HEK293 (cell line): ENCODE results near the gene AHCYL1.

ENCODE experiments used
- CTCF ChIA-PET: fragments of 350-600 bp; formaldehyde crosslinking; extraction: SDS; loops from one replicate; lab custom pipeline; 2021; ENCODE audit warnings: antibody characterized with exemption; lab: Yijun Ruan, JAX
- POLR2A ChIA-PET: fragments of 300-600 bp; formaldehyde crosslinking; extraction: SDS; loops from one replicate; lab custom pipeline; 2020; ENCODE audit warnings: antibody characterized with exemption, inconsistent platforms; lab: Yijun Ruan, JAX
- H3K27ac ChIP-seq: fragments of 200-500 bp; sonication (Bioruptor generic); 2 replicates; pipeline ENCODE4 v1.5.1; 2014; ENCODE audit warnings: low read depth, low read length, control low read depth, inconsistent platforms; ENCODE audit errors: extremely low read depth
- H3K36me3 ChIP-seq, 2 experiments: fragments of 200-500 bp in 1 of 2; sonication (Bioruptor generic) in 1 of 2; 1 replicate in 1 of 2; 2 replicates in 1 of 2; pipeline ENCODE4 v1.5.1; 2014 to 2017; ENCODE audit warnings: inconsistent platforms in 2 of 2, low read length in 2 of 2; ENCODE audit not compliant: control insufficient read depth in 2 of 2, insufficient read depth in 1 of 2
- H3K4me1 ChIP-seq: fragments of 200-500 bp; sonication (Bioruptor generic); 2 replicates; pipeline ENCODE4 v1.5.1; 2014; ENCODE audit warnings: mild to moderate bottlenecking, low read length, inconsistent platforms; ENCODE audit not compliant: control insufficient read depth, insufficient read depth
- H3K4me3 ChIP-seq: 2 replicates; pipeline ENCODE4 v1.5.1; 2011; ENCODE audit warnings: low read depth, mild to moderate bottlenecking, control low read depth, low read length, moderate library complexity
- H3K9me3 ChIP-seq: fragments of 200-500 bp; sonication (Bioruptor generic); 2 replicates; pipeline ENCODE4 v1.5.1; 2014; ENCODE audit warnings: low read depth, low read length, inconsistent platforms; ENCODE audit not compliant: control insufficient read depth, insufficient read depth
- GLIS1 ChIP-seq: fragments of 450-650 bp; formaldehyde crosslinking; IDR thresholded peaks from 2 replicates; pipeline ENCODE4 v1.5.1; 2016; ENCODE audit warnings: missing biosample characterization, missing genetic modification characterization
- GLIS2 ChIP-seq: fragments of 450-650 bp; formaldehyde crosslinking; IDR thresholded peaks from 2 replicates; pipeline ENCODE4 v1.5.1; 2016; ENCODE audit warnings: missing biosample characterization, missing genetic modification characterization
- HOXC10 ChIP-seq: sonication (generic); formaldehyde crosslinking; IDR thresholded peaks from 2 replicates; pipeline ENCODE4 v1.8.1; 2023; ENCODE audit warnings: mild to moderate bottlenecking, missing genetic modification reagents
- KLF10 ChIP-seq: fragments of 450-650 bp; IDR thresholded peaks from 2 replicates; pipeline ENCODE4 v1.5.1; 2018; ENCODE audit warnings: missing biosample characterization, mild to moderate bottlenecking, missing genetic modification characterization
- SCRT1 ChIP-seq: fragments of 450-650 bp; formaldehyde crosslinking; IDR thresholded peaks from 2 replicates; pipeline ENCODE4 v1.5.1; 2016; ENCODE audit warnings: missing biosample characterization, missing genetic modification characterization, borderline replicate concordance
- SP3 ChIP-seq: fragments of 450-650 bp; formaldehyde crosslinking; IDR thresholded peaks from 2 replicates; pipeline ENCODE4 v1.5.1; 2016; ENCODE audit warnings: missing biosample characterization, missing genetic modification characterization
- TCF7L2 ChIP-seq: IDR thresholded peaks from 2 replicates; pipeline ENCODE4 v1.6.1; 2011; ENCODE audit warnings: low read depth, mild to moderate bottlenecking, inconsistent platforms, low read length, moderate library complexity, borderline replicate concordance
- ZIC2 ChIP-seq: fragments of 450-650 bp; formaldehyde crosslinking; IDR thresholded peaks from 2 replicates; pipeline ENCODE4 v1.5.1; 2016; ENCODE audit warnings: missing biosample characterization, missing genetic modification characterization
- ZNF16 ChIP-seq: fragments of 450-650 bp; formaldehyde crosslinking; IDR thresholded peaks from 2 replicates; pipeline ENCODE4 v1.5.1; 2016; ENCODE audit warnings: low read depth, missing biosample characterization, missing genetic modification characterization
- ZNF19 ChIP-seq: fragments of 450-650 bp; formaldehyde crosslinking; IDR thresholded peaks from 2 replicates; pipeline ENCODE4; 2016; ENCODE audit warnings: missing biosample characterization, missing genetic modification characterization, low read depth
- ZNF394 ChIP-seq: fragments of 450-650 bp; formaldehyde crosslinking; IDR thresholded peaks from 2 replicates; pipeline ENCODE4 v1.5.1; 2016; ENCODE audit warnings: missing biosample characterization, missing genetic modification characterization, mild to moderate bottlenecking, moderate library complexity, borderline replicate concordance
- ZNF423 ChIP-seq: fragments of 450-650 bp; formaldehyde crosslinking; IDR thresholded peaks from 2 replicates; pipeline ENCODE4 v1.5.1; 2016; ENCODE audit warnings: missing biosample characterization, missing genetic modification characterization
- ZNF514 ChIP-seq: fragments of 450-650 bp; formaldehyde crosslinking; IDR thresholded peaks from 2 replicates; pipeline ENCODE4 v1.5.1; 2016; ENCODE audit warnings: missing biosample characterization, missing genetic modification characterization
- ZNF529 ChIP-seq: fragments of 450-650 bp; formaldehyde crosslinking; IDR thresholded peaks from 2 replicates; pipeline ENCODE4 v1.5.1; 2017; ENCODE audit warnings: missing genetic modification characterization, missing biosample characterization; ENCODE audit not compliant: insufficient replicate concordance
- ZNF548 ChIP-seq: fragments of 450-650 bp; formaldehyde crosslinking; IDR thresholded peaks from 2 replicates; pipeline ENCODE4 v1.5.1; 2016; ENCODE audit warnings: missing biosample characterization, missing genetic modification characterization
- ZNF555 ChIP-seq: fragments of 450-650 bp; formaldehyde crosslinking; conservative IDR thresholded peaks from 2 replicates; pipeline ENCODE4 v1.5.1; 2017; ENCODE audit warnings: missing biosample characterization, mild to moderate bottlenecking, missing genetic modification characterization, inconsistent platforms
- ZNF596 ChIP-seq: fragments of 450-650 bp; IDR thresholded peaks from 2 replicates; pipeline ENCODE4 v1.5.0; 2018; ENCODE audit warnings: missing biosample characterization, mild to moderate bottlenecking, missing genetic modification characterization, moderate library complexity
- ZNF658 ChIP-seq: fragments of 450-650 bp; formaldehyde crosslinking; IDR thresholded peaks from 2 replicates; pipeline ENCODE4; 2016; ENCODE audit warnings: missing biosample characterization, missing genetic modification characterization
- ZNF792 ChIP-seq: fragments of 450-650 bp; formaldehyde crosslinking; IDR thresholded peaks from 2 replicates; pipeline ENCODE4 v1.5.1; 2016; ENCODE audit warnings: missing biosample characterization, missing genetic modification characterization
- ZSCAN30 ChIP-seq: fragments of 450-650 bp; IDR thresholded peaks from 2 replicates; pipeline ENCODE4 v1.5.1; 2018; ENCODE audit warnings: missing biosample characterization, mild to moderate bottlenecking, missing genetic modification characterization, moderate library complexity
- TF ChIP-seq, protein P1 (sequence below): fragments of 450-650 bp; formaldehyde crosslinking; IDR thresholded peaks from 2 replicates; pipeline ENCODE4 v1.5.1; 2016; ENCODE audit warnings: missing biosample characterization, missing genetic modification characterization, borderline replicate concordance
- TF ChIP-seq, protein P2 (sequence below): fragments of 450-650 bp; formaldehyde crosslinking; conservative IDR thresholded peaks from 2 replicates; pipeline ENCODE4 v1.5.1; 2016; ENCODE audit warnings: low read depth, missing biosample characterization, missing genetic modification characterization

The AHCYL1 gene

GRCh38 chr1:110063781-110064180, 79.2 kb downstream of the AHCYL1 start:
- Histone ChIP-seq H3K4me1 (no peaks in the 10 kb centered on the region), H3K27ac (no peak overlapping the region), H3K4me3 (no peak overlapping the region), H3K36me3 (peaks cover 0 to 44% of the 10 kb centered on the region in 2 experiments; a peak in 1 of 3 replicates), H3K9me3 (no peaks in the 10 kb centered on the region)
- CTCF ChIA-PET: interaction anchor here (1.5 to 5.5 kb wide), 3 partner anchors 12 to 42 kb away, joined by 3 to 48 read pairs (median 4); no protein-coding TSS in a partner anchor
- no peak for TF ChIP-seq SP3 (tag by site-specific recombination)
- TF ChIP-seq ZNF423 (tag by site-specific recombination): no peak
- TF ChIP-seq ZNF16 (tag by site-specific recombination): no peak
- TF ChIP-seq TCF7L2: no peak
- TF ChIP-seq HOXC10 (CRISPR knock-in tag): no peak
- TF ChIP-seq KLF10 (tag by site-specific recombination): no peak
- TF ChIP-seq ZNF19 (tag by site-specific recombination): no peak
- TF ChIP-seq ZNF555 (tag by site-specific recombination): no peak
- no peak for TF ChIP-seq ZNF514 (tag by site-specific recombination)
- TF ChIP-seq ZNF548 (tag by site-specific recombination): no peak
- no peak for TF ChIP-seq ZNF394 (tag by site-specific recombination)
- no peak for TF ChIP-seq SCRT1 (tag by site-specific recombination)
- TF ChIP-seq ZNF529 (tag by site-specific recombination): no peak
- POLR2A ChIA-PET: no interaction called here

DNA sequence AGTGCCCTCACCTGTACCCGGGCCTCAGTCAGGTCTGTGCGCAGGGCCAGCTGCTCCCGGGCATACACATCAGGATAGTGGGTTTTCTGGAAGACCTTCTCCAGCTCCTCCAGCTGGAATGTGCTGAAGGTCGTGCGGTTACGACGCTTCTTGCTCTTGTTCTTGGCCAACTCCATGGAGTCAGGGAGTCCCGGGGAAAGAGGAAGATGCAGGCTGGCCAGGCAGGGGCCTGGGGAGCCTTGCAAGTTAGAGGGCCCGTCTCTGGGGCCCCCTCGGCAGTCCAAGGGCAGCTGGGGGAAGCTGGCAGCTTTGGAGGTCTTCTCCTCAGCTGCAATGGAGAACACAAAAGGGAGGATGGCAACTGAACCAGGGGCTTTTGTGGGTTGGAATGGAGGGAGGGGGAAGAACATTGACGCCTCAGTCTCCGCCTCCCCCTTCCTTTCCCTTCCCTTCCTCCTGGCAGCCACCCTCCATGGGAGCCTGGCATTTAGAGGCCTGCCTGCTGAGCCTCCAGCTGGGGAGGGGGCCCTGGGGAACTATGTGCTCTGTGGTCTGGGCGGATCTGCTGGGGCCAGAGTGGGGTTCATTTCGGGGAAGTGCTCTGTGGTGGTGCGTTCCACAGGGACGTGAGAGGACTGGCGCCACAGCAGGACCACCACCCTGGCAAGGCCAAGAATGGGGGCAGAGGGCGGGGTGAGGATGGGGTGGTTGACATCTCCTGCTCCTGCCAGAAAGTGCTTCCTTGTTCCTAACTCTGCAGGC, 80.2 kb downstream of the AHCYL1 start:
- Histone ChIP-seq H3K27ac (no peak overlapping the region), H3K4me3 (no peak overlapping the region), H3K36me3 (peaks cover 0 to 35% of the 10 kb centered on the region in 2 experiments; a peak in 1 of 3 replicates), H3K9me3 (no peaks in the 10 kb centered on the region), H3K4me1 (no peaks in the 10 kb centered on the region)
- ChIA-PET CTCF (interaction anchor here (0.6 to 5.5 kb wide), 6 partner anchors 11 to 288 kb away, joined by 3 to 48 read pairs (median 4); no protein-coding TSS in a partner anchor), POLR2A (no interaction called here)
- TF ChIP-seq ZNF658 (tag by site-specific recombination): no peak
- TF ChIP-seq ZNF792 (tag by site-specific recombination): no peak
- peak; percentile 94 for TF ChIP-seq ZIC2 (tag by site-specific recombination)
- TF ChIP-seq ZSCAN30: no peak
- TF ChIP-seq, protein P1, sequence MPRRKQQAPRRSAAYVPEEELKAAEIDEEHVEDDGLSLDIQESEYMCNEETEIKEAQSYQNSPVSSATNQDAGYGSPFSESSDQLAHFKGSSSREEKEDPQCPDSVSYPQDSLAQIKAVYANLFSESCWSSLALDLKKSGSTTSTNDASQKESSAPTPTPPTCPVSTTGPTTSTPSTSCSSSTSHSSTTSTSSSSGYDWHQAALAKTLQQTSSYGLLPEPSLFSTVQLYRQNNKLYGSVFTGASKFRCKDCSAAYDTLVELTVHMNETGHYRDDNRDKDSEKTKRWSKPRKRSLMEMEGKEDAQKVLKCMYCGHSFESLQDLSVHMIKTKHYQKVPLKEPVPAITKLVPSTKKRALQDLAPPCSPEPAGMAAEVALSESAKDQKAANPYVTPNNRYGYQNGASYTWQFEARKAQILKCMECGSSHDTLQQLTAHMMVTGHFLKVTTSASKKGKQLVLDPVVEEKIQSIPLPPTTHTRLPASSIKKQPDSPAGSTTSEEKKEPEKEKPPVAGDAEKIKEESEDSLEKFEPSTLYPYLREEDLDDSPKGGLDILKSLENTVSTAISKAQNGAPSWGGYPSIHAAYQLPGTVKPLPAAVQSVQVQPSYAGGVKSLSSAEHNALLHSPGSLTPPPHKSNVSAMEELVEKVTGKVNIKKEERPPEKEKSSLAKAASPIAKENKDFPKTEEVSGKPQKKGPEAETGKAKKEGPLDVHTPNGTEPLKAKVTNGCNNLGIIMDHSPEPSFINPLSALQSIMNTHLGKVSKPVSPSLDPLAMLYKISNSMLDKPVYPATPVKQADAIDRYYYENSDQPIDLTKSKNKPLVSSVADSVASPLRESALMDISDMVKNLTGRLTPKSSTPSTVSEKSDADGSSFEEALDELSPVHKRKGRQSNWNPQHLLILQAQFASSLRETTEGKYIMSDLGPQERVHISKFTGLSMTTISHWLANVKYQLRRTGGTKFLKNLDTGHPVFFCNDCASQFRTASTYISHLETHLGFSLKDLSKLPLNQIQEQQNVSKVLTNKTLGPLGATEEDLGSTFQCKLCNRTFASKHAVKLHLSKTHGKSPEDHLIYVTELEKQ (tag by site-specific recombination): no peak

- no peaks in the 10 kb centered on the region for H3K4me1 ChIP-seq
- no peak overlapping the region for H3K27ac ChIP-seq
- H3K36me3 ChIP-seq: peaks cover 0 to 25% of the 10 kb centered on the region in 2 experiments; a peak in 1 of 3 replicates
- POLR2A ChIA-PET: interaction anchor here (1.3 kb wide), 1 partner anchor 11 kb away, joined by 4 read pairs; no protein-coding TSS in a partner anchor
- no peak overlapping the region for H3K4me3 ChIP-seq
- CTCF ChIA-PET: interaction anchor here (0.6 to 2.4 kb wide), 5 partner anchors 8 to 515 kb away, joined by 3 to 14 read pairs (median 4); no protein-coding TSS in a partner anchor
- no peaks in the 10 kb centered on the region for H3K9me3 ChIP-seq
- TF ChIP-seq GLIS1 (peak; percentile 81), ZNF596 (tag by site-specific recombination) (no peak), ZIC2 (tag by site-specific recombination) (peak; percentile 90), GLIS2 (tag by site-specific recombination) (0 out of 2 replicates have a peak, but pooled peaks have one; percentile 38)
- TF ChIP-seq, protein P2, sequence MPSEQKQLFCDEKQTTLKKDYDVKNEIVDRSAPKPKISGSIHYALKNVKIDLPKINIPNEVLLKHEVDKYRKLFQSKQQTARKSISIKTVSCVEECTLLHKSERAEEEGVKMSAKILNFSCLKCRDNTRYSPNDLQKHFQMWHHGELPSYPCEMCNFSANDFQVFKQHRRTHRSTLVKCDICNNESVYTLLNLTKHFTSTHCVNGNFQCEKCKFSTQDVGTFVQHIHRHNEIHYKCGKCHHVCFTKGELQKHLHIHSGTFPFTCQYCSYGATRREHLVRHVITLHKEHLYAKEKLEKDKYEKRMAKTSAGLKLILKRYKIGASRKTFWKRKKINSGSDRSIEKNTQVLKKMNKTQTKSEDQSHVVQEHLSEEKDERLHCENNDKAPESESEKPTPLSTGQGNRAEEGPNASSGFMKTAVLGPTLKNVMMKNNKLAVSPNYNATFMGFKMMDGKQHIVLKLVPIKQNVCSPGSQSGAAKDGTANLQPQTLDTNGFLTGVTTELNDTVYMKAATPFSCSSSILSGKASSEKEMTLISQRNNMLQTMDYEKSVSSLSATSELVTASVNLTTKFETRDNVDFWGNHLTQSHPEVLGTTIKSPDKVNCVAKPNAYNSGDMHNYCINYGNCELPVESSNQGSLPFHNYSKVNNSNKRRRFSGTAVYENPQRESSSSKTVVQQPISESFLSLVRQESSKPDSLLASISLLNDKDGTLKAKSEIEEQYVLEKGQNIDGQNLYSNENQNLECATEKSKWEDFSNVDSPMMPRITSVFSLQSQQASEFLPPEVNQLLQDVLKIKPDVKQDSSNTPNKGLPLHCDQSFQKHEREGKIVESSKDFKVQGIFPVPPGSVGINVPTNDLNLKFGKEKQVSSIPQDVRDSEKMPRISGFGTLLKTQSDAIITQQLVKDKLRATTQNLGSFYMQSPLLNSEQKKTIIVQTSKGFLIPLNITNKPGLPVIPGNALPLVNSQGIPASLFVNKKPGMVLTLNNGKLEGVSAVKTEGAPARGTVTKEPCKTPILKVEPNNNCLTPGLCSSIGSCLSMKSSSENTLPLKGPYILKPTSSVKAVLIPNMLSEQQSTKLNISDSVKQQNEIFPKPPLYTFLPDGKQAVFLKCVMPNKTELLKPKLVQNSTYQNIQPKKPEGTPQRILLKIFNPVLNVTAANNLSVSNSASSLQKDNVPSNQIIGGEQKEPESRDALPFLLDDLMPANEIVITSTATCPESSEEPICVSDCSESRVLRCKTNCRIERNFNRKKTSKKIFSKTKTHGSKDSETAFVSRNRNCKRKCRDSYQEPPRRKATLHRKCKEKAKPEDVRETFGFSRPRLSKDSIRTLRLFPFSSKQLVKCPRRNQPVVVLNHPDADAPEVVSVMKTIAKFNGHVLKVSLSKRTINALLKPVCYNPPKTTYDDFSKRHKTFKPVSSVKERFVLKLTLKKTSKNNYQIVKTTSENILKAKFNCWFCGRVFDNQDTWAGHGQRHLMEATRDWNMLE (tag by site-specific recombination): no peak
Measured at GRCh38 chr1:110065841-110066240, 81.3 kb downstream of the AHCYL1 start.
